K562 (cell line): ENCODE measurements around the gene CCDC85B. TPM values are rescaled to one million over a fixed set of nuclear protein-coding genes. Genes with fewer than 3 reads are reported as not detected.

ENCODE experiments used
- ADNP ChIP-seq: fragments of 200-800 bp; sonication (Bioruptor generic); IDR thresholded peaks from 2 replicates; pipeline ENCODE4 v1.6.1; 2016; ENCODE audit warnings: missing genetic modification characterization, missing compliant biosample characterization
- ARID3A ChIP-seq: IDR thresholded peaks from 2 replicates; pipeline ENCODE4 v1.6.1; 2012; ENCODE audit warnings: low read depth, low read length, improper control_type of control experiment, borderline replicate concordance
- ASH1L ChIP-seq: fragments of 450-650 bp; IDR thresholded peaks from 2 replicates; pipeline ENCODE4 v1.6.1; 2018; ENCODE audit warnings: borderline replicate concordance, mild to moderate bottlenecking, low read depth; ENCODE audit not compliant: partially characterized antibody
- GABPA ChIP-seq: fragments of 200-800 bp; sonication (Bioruptor generic); conservative IDR thresholded peaks from 2 replicates; pipeline ENCODE4 v1.6.1; 2016; ENCODE audit warnings: low read depth, missing genetic modification characterization, missing compliant biosample characterization
- HOMEZ ChIP-seq: fragments of 250-450 bp; sonication (Bioruptor Pico); IDR thresholded peaks from 2 replicates; pipeline ENCODE4 v1.4.0; 2020; ENCODE audit warnings: mild to moderate bottlenecking, moderate library complexity
- IFI16 ChIP-seq: fragments of 250-450 bp; sonication (Bioruptor Pico); IDR thresholded peaks from 2 replicates; pipeline ENCODE4 v2.1.2; 2022; ENCODE audit warnings: mild to moderate bottlenecking, inconsistent platforms
- MBD1 ChIP-seq: fragments of 250-450 bp; sonication (Bioruptor Pico); IDR thresholded peaks from 2 replicates; pipeline ENCODE4 v1.8.0; 2022; ENCODE audit warnings: inconsistent platforms
- NUFIP1 ChIP-seq: fragments of 450-650 bp; IDR thresholded peaks from 2 replicates; pipeline ENCODE4 v1.6.1; 2018; ENCODE audit not compliant: partially characterized antibody
- REST ChIP-seq, 2 experiments: fragments of 450-650 bp; formaldehyde crosslinking in 1 of 2; IDR thresholded peaks; 2 replicates each; pipeline versions ENCODE4 v1.4.0 to v1.6.1; 2014 to 2020; ENCODE audit warnings: mild to moderate bottlenecking in 2 of 2, borderline replicate concordance in 1 of 2, low read depth in 1 of 2
- STAT5A ChIP-seq: IDR thresholded peaks from 2 replicates; pipeline ENCODE4 v1.6.1; 2012; ENCODE audit warnings: low read length, inconsistent platforms, borderline replicate concordance
- TGIF2 ChIP-seq: sonication (generic); formaldehyde crosslinking; IDR thresholded peaks from 2 replicates; pipeline ENCODE4 v1.8.1; 2022; ENCODE audit warnings: mild to moderate bottlenecking, missing genetic modification reagents, moderate library complexity
- ZNF311 ChIP-seq: fragments of 250-450 bp; sonication (Bioruptor Pico); IDR thresholded peaks from 2 replicates; pipeline ENCODE4 v1.4.0; 2020; ENCODE audit warnings: mild to moderate bottlenecking, moderate library complexity
- ZNF408 ChIP-seq: fragments of 250-450 bp; sonication (Bioruptor Pico); IDR thresholded peaks from 2 replicates; pipeline ENCODE4 v1.4.0; 2020; ENCODE audit warnings: low read depth, mild to moderate bottlenecking, moderate library complexity
- polyA plus RNA-seq, 8 experiments: library from polyadenylated mRNA; depleted of rRNA in 4 of 8; stranded (reverse) in 5 of 8; unstranded in 3 of 8; fragments of >200 nt; fragmentation: Nextera tagmentation in 2 of 8; fragmentation: Illumina TruSeq in 1 of 8; extraction: Ambion mirVana in 2 of 8; extraction: Trizol in 1 of 8; gene quantifications; 2 replicates each; pipeline versions ENCODE4 v1.2.1 to v1.2.3, GENCODE V29; 2011 to 2014; ENCODE audit warnings: inconsistent platforms in 1 of 8, missing spikeins in 1 of 8
- total RNA-seq, 7 experiments: library from RNA; depleted of rRNA in 6 of 7; stranded (reverse); fragments of >200 nt in 6 of 7; fragmentation: Illumina TruSeq in 2 of 7; extraction: Trizol in 2 of 7; gene quantifications; 2 replicates each; pipeline versions ENCODE4 v1.2.1 to v1.2.3, GENCODE V29; 2011 to 2021; ENCODE audit warnings: low replicate concordance in 1 of 7

CCDC85B gene
- total and polyA plus RNA-seq, 9 of the 15 experiments (the other 6 are each of a cell fraction or from before 2014, with no cell fraction given): 0.14 to 138 (median 6.2) TPM

DNA sequence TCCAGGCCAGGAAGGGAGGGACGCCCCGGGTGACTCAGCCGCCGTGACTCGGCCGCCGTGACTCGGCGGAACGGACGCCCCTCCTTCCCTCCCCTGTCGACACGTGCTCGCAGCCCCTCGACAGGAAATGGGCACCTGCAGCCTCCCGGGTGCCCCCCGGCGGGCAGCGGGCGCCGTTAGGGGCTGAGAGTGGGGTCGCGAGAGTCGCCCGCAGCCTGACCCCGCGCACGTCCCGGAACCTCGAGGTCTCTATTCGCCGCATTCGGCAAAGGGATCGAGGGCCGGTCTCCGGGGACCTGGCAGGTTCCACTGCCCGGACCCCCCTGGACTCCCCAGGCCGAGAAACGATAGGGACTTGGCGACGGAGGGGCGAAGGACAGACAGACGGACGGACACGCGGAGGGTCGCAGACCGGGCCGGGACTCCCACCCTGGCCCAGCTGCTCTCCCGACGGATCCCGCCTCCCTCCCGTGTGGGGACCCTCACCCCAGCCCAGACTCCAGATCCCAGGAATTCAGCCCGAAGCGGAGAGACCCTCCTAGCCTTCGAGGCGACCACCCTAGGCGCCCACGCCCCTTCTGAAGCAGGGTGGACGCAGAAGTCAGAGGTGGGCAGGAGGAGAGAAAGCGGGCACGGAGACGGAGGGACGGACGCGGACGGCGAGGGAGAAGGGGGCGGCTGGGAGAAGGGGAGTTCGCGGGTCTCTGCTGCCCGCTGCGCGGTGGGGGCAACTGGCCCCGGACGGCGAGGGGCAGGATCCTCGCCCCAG, 9.1 kb downstream of the CCDC85B start (continued):
- TF ChIP-seq REST (IDR thresholded peaks at IDR 0.05; ENCODE audit: borderline replicate concordance) (peak; percentile 40), REST (CRISPR knock-in tag; IDR thresholded peaks at IDR 0.05; ENCODE audit: low read depth) (0 out of 2 replicates have a peak, but pooled peaks have one; percentile 16), ZNF408 (no peak), IFI16 (CRISPR knock-in tag) (no peak), HOMEZ (CRISPR knock-in tag) (no peak), TGIF2 (peak; percentile 57; the same call in 1 of the 2 replicates), ARID3A (no peak), NUFIP1 (no peak), ADNP (tag) (no peak), STAT5A (no peak), MBD1 (CRISPR knock-in tag) (no peak), ASH1L (no peak), ZNF311 (CRISPR knock-in tag) (0 out of 2 replicates have a peak, but pooled peaks have one; percentile 52), GABPA (tag) (peak; percentile 70)
